H9 (cell line): ENCODE results near the gene ZNF609. TPM values are rescaled to one million over a fixed set of nuclear protein-coding genes. Genes with fewer than 3 reads are reported as not detected.

Experiments
- DNase-seq: peaks from one replicate; pipeline ENCODE4 v3.0.0-alpha.2; 2017
- H2AFZ ChIP-seq: one replicate; pipeline ENCODE4 v1.6.1; 2013; ENCODE audit warnings: mild to moderate bottlenecking, low read length, control low read depth, moderate library complexity
- H2AK5ac ChIP-seq: 2 replicates; pipeline ENCODE4 v1.6.1; 2013; ENCODE audit warnings: low read length, control low read depth, mixed read lengths; ENCODE audit not compliant: insufficient read length
- H2BK120ac ChIP-seq: one replicate; pipeline ENCODE4 v1.6.1; 2013; ENCODE audit warnings: low read depth, mild to moderate bottlenecking, low read length, control low read depth, inconsistent platforms; ENCODE audit not compliant: poor library complexity, severe bottlenecking
- H2BK12ac ChIP-seq: 2 replicates; pipeline ENCODE4 v1.6.1; 2013; ENCODE audit warnings: low read length, control low read depth, mixed read lengths, low read depth; ENCODE audit not compliant: insufficient read length
- H2BK15ac ChIP-seq: 2 replicates; pipeline ENCODE4 v1.6.1; 2013; ENCODE audit warnings: low read depth, low read length, control low read depth
- H2BK20ac ChIP-seq: one replicate; pipeline ENCODE4 v1.6.1; 2013; ENCODE audit warnings: low read depth, mild to moderate bottlenecking, low read length, control low read depth, inconsistent platforms; ENCODE audit not compliant: poor library complexity, severe bottlenecking
- H2BK5ac ChIP-seq: 2 replicates; pipeline ENCODE4 v1.6.1; 2013; ENCODE audit warnings: low read length, control low read depth, mixed read lengths; ENCODE audit not compliant: insufficient read length
- H3K14ac ChIP-seq: 2 replicates; pipeline ENCODE4 v1.6.1; 2013; ENCODE audit warnings: low read length, control low read depth; ENCODE audit not compliant: insufficient read depth
- H3K18ac ChIP-seq: 2 replicates; pipeline ENCODE4 v1.6.1; 2013; ENCODE audit warnings: low read depth, mild to moderate bottlenecking, mixed read lengths, low read length, control low read depth; ENCODE audit not compliant: insufficient read length
- H3K23ac ChIP-seq: 2 replicates; pipeline ENCODE4 v1.6.1; 2013; ENCODE audit warnings: low read length, control low read depth, mixed read lengths, low read depth; ENCODE audit not compliant: insufficient read length
- H3K23me2 ChIP-seq: 2 replicates; pipeline ENCODE4 v1.6.1; 2013; ENCODE audit warnings: low read depth, mild to moderate bottlenecking, mixed read lengths, low read length, control low read depth; ENCODE audit not compliant: insufficient read length, poor library complexity, severe bottlenecking
- H3K27ac ChIP-seq: 2 replicates; pipeline ENCODE4 v1.5.1; 2013; ENCODE audit warnings: low read length, control low read depth, mixed read lengths, low read depth; ENCODE audit not compliant: insufficient read length
- H3K27me3 ChIP-seq: 2 replicates; pipeline ENCODE4 v1.6.1; 2013; ENCODE audit warnings: low read length, control low read depth, inconsistent platforms; ENCODE audit not compliant: insufficient read depth
- H3K4ac ChIP-seq: 2 replicates; pipeline ENCODE4 v1.6.1; 2013; ENCODE audit warnings: low read depth, mild to moderate bottlenecking, control low read depth, inconsistent platforms, low read length, moderate library complexity
- H3K4me1 ChIP-seq: 2 replicates; pipeline ENCODE4 v1.6.1; 2013; ENCODE audit warnings: low read length, control low read depth, inconsistent platforms; ENCODE audit not compliant: insufficient read depth
- H3K4me2 ChIP-seq: 2 replicates; pipeline ENCODE4 v1.6.1; 2013; ENCODE audit warnings: low read length, control low read depth, mixed read lengths; ENCODE audit not compliant: insufficient read length, insufficient read depth
- H3K56ac ChIP-seq: 2 replicates; pipeline ENCODE4 v1.6.1; 2013; ENCODE audit warnings: low read depth, mild to moderate bottlenecking, mixed read lengths, low read length, control low read depth; ENCODE audit not compliant: insufficient read length
- H3K79me1 ChIP-seq: 2 replicates; pipeline ENCODE4 v1.6.1; 2013; ENCODE audit warnings: low read depth, mild to moderate bottlenecking, moderate library complexity, low read length, control low read depth, inconsistent platforms; ENCODE audit not compliant: insufficient read depth, poor library complexity, severe bottlenecking
- H3K79me2 ChIP-seq: 2 replicates; pipeline ENCODE4 v1.6.1; 2013; ENCODE audit warnings: low read length, control low read depth, inconsistent platforms; ENCODE audit not compliant: insufficient read depth
- H3K9ac ChIP-seq: 2 replicates; pipeline ENCODE4 v1.6.1; 2013; ENCODE audit warnings: low read length, control low read depth, mixed read lengths; ENCODE audit not compliant: insufficient read length; ENCODE audit errors: extremely low read depth
- H3K9me3 ChIP-seq: one replicate; pipeline ENCODE4 v1.6.1; 2013; ENCODE audit warnings: low read depth, low read length, inconsistent platforms; ENCODE audit not compliant: control insufficient read depth
- H3T11ph ChIP-seq: one replicate; pipeline ENCODE4 v1.6.1; 2013; ENCODE audit warnings: mild to moderate bottlenecking, low read length, control low read depth, inconsistent platforms
- H4K20me1 ChIP-seq: one replicate; pipeline ENCODE4 v1.6.1; 2013; ENCODE audit not compliant: control insufficient read depth, insufficient read length, insufficient read depth
- H4K5ac ChIP-seq: 2 replicates; pipeline ENCODE4 v1.6.1; 2013; ENCODE audit warnings: low read depth, mild to moderate bottlenecking, mixed read lengths, low read length, control low read depth; ENCODE audit not compliant: insufficient read length
- H4K8ac ChIP-seq: replicated peaks from 2 replicates; pipeline ENCODE4 v1.6.1; 2013; ENCODE audit warnings: low read length, control low read depth, mixed read lengths, low read depth; ENCODE audit not compliant: insufficient read length
- H4K91ac ChIP-seq: 2 replicates; pipeline ENCODE4 v1.6.1; 2013; ENCODE audit warnings: low read depth, mild to moderate bottlenecking, moderate library complexity, mixed read lengths, low read length, control low read depth; ENCODE audit not compliant: insufficient read length
- H3K27ac Mint-ChIP-seq, 3 experiments: 2 replicates in 2 of 3; 3 replicates in 1 of 3; pipeline ENCODE4 v1.8.0; 2020 to 2021; ENCODE audit warnings: mixed read lengths in 3 of 3, mild to moderate bottlenecking in 1 of 3, moderate library complexity in 1 of 3
- H3K27me3 Mint-ChIP-seq: 2 replicates; pipeline ENCODE4 v1.8.0; 2021; ENCODE audit warnings: low read depth, mild to moderate bottlenecking, moderate library complexity, mixed read lengths
- H3K36me3 Mint-ChIP-seq, 3 experiments: 2 replicates in 2 of 3; 3 replicates in 1 of 3; pipeline ENCODE4 v1.8.0; 2020 to 2021; ENCODE audit warnings: low read depth in 3 of 3, mixed read lengths in 3 of 3; ENCODE audit not compliant: insufficient read depth in 1 of 3
- H3K4me1 Mint-ChIP-seq, 2 experiments: 2 replicates each; pipeline ENCODE4 v1.8.0; 2020; ENCODE audit warnings: mixed read lengths in 2 of 2
- H3K4me3 Mint-ChIP-seq, 2 experiments: 2 replicates in 1 of 2; 3 replicates in 1 of 2; pipeline ENCODE4 v1.8.0; 2020 to 2021; ENCODE audit warnings: mild to moderate bottlenecking in 2 of 2, mixed read lengths in 2 of 2, moderate library complexity in 1 of 2
- H3K9me3 Mint-ChIP-seq, 2 experiments: 2 replicates in 1 of 2; 3 replicates in 1 of 2; pipeline ENCODE4 v1.8.0; 2020; ENCODE audit warnings: mild to moderate bottlenecking in 2 of 2, mixed read lengths in 2 of 2, moderate library complexity in 1 of 2
- WGBS: extraction: QIAGEN DNeasy Blood & Tissue Kit; methylation state at CpG from one replicate; pipeline ENCODE4 v1.1.7; 2013; ENCODE audit warnings: missing lambda C conversion rate, low lambda C conversion rate, mixed read lengths; ENCODE audit not compliant: insufficient read length; ENCODE audit errors: extremely low coverage; 5-methylcytosine and 5-hydroxymethylcytosine counted together
- total RNA-seq: library from RNA; stranded (reverse); gene quantifications from 2 replicates; pipeline ENCODE4 v1.2.1, GENCODE V29; 2021
- TF ChIP-seq, protein P1 (sequence below): fragments of 200-600 bp; sonication (generic); conservative IDR thresholded peaks from 3 replicates; pipeline ENCODE4 v1.8.0; 2021; ENCODE audit warnings: antibody characterized with exemption, mild to moderate bottlenecking

ZNF609 gene
- total RNA-seq, 1 experiment from 2014 or later: 45.3 TPM

DNA sequence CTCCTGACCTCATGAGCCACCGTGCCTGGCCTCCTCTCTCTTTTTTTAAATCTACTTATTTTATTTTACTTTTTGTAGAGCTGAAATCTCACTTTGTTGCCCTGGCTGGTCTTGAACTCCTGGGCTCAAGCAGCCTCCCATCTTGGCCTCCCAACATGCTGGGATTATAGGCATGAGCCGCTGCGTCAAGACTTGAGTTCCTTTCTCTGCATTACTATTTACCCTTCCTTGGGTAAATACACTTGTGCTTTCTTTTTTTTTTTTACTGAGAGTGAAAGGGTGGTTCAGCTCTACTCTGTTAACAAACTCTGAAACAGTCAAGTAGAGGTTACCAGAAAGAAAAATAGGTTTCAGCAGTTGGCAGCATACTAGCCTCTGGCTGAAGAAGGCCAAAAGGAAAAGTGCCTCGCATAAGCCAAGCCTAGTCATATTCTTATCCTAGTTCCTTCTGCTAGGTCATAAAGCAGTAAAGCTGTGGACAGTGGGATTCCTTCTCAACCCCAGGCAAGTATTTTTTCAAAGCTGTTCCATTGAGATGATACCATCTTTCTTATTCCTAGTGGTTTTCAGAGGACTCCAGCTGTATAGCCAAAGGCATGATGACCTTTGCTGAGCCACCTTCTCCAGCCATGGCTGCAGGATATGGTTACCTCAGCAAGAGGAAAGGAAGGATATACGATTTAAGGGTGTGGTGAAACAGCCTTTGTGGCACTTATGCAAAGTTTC, 179.9 kb downstream of the ZNF609 start:
- H3K9ac ChIP-seq: no peak overlapping the region
- peaks cover 25 to 32% of the 10 kb centered on the region in 2 experiments for H3K4me1 Mint-ChIP-seq
- WGBS: no CpG with 5 or more reads among the region's 5 CpGs

More for the DNA sequence above, 179.9 kb downstream of the ZNF609 start:
- Histone ChIP-seq H2AK5ac (no peak overlapping the region), H4K20me1 (no peaks in the 10 kb centered on the region), H3K23me2 (no peaks in the 10 kb centered on the region), H2AFZ (no peak overlapping the region), H2BK12ac (no peak overlapping the region), H3K18ac (no peak overlapping the region), H2BK20ac (no peak overlapping the region), H3K56ac (no peak overlapping the region), H3T11ph (no peak overlapping the region), H3K4ac (no peak overlapping the region), H2BK15ac (no peak overlapping the region), H3K23ac (no peak overlapping the region), H3K4me1 (peaks cover 9% of the 10 kb centered on the region), H4K5ac (no peak overlapping the region), H3K4me2 (no peak overlapping the region), H4K8ac (no peak overlapping the region), H3K79me2 (peaks cover 2% of the 10 kb centered on the region; the same call in 1 of the 2 replicates), H3K9me3 (no peaks in the 10 kb centered on the region), H3K79me1 (peaks cover 2% of the 10 kb centered on the region), H2BK120ac (no peak overlapping the region), H3K27me3 (no peaks in the 10 kb centered on the region), H3K27ac (no peak overlapping the region), H4K91ac (no peak overlapping the region), H3K14ac (no peak overlapping the region), H2BK5ac (no peak overlapping the region)
- Mint-ChIP-seq H3K36me3 (peaks cover 7 to 18% (median 16%) of the 10 kb centered on the region in 3 experiments), H3K27me3 (no peaks in the 10 kb centered on the region), H3K27ac (peak overlapping the region in 2 of 3 experiments; percentile 53 to 68; a peak in 2 of 7 replicates), H3K4me3 (no peak overlapping the region), H3K9me3 (peaks cover 5 to 6% of the 10 kb centered on the region in 2 experiments; a peak in 4 of 5 replicates)
- TF ChIP-seq, protein P1, sequence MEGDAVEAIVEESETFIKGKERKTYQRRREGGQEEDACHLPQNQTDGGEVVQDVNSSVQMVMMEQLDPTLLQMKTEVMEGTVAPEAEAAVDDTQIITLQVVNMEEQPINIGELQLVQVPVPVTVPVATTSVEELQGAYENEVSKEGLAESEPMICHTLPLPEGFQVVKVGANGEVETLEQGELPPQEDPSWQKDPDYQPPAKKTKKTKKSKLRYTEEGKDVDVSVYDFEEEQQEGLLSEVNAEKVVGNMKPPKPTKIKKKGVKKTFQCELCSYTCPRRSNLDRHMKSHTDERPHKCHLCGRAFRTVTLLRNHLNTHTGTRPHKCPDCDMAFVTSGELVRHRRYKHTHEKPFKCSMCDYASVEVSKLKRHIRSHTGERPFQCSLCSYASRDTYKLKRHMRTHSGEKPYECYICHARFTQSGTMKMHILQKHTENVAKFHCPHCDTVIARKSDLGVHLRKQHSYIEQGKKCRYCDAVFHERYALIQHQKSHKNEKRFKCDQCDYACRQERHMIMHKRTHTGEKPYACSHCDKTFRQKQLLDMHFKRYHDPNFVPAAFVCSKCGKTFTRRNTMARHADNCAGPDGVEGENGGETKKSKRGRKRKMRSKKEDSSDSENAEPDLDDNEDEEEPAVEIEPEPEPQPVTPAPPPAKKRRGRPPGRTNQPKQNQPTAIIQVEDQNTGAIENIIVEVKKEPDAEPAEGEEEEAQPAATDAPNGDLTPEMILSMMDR: no peak
- no peak for DNase-seq
